Stimulated activated naive CD8-positive, alpha-beta T cell treated with anti-CD3 and anti-CD28 coated beads, Interleukin-15, amount 100 ng/mL, for 72 hours (primary cell): ENCODE data around the gene DSG2.
"Not testable (repeated sequence)": the region's sequence is repeated elsewhere in the genome, so short reads cannot be mapped to it uniquely, and the experiment has no call there.

Source experiments
- ATAC-seq: fragments of 150-1000 bp; cut with Tn5 transposase; 2 replicates; pipeline ENCODE4 v1.10.0; 2021; ENCODE audit warnings: mild to moderate bottlenecking, moderate library complexity
- DNase-seq, 2 donors: peaks; one replicate each; pipeline ENCODE4 v3.0.0; 2021 to 2022
- H3K27ac Mint-ChIP-seq, 2 donors: one replicate each; pipeline ENCODE4 v1.8.0; 2022; ENCODE audit warnings: mild to moderate bottlenecking in 2 of 2, mixed read lengths in 2 of 2, moderate library complexity in 2 of 2
- H3K27me3 Mint-ChIP-seq: one replicate; pipeline ENCODE4 v1.8.0; 2022; ENCODE audit warnings: mixed read lengths
- H3K4me1 Mint-ChIP-seq: one replicate; pipeline ENCODE4 v1.8.0; 2022; ENCODE audit warnings: mild to moderate bottlenecking, mixed read lengths
- H3K4me3 Mint-ChIP-seq, 2 donors: one replicate each; pipeline ENCODE4 v1.8.0; 2022; ENCODE audit warnings: mild to moderate bottlenecking in 2 of 2, mixed read lengths in 2 of 2, moderate library complexity in 1 of 2
- H3K9me3 Mint-ChIP-seq, 2 donors: one replicate each; pipeline ENCODE4 v1.8.0; 2022; ENCODE audit warnings: mixed read lengths in 2 of 2

DSG2 gene

DNA sequence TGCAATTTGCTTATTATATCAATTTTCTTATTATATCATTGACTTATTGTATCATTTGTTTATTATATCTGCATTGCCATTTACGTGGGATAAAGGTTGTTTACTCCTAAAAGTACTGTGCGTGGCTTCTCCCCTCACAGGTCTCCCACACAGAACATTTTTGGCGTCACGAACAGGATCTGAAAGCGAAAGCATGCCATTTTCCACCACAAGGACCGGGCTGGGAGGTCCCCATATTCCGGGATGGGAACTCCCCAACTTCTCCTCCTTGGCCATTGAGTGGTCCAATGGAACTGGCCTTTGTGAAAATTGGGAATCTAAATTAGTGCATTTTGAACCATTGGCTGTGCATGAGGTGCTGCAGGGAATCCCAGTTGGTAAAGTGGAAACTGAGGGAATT is 4.8 kb upstream of the DSG2 start:
- Mint-ChIP-seq H3K4me1 (no peaks in the 10 kb centered on the region), H3K9me3 (no peaks in the 10 kb centered on the region)

DNA sequence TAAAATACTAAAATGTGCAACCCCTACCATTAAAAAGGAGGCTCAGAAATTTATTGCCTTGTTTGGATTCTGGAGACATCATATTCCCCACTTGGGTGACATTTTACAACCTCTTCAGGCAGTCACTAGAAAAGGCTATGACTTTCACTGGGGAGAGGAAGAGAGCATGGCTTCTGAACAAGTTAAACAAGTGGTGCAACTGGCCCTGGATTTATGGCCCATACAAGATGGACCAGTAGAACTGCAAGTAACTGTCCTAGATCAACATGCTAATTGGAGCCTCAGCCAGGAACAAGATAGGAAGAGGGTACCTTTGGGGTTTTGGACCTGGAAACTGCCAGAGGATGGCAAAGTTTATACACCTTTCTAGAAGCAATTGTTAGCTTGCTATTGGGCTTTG is 4.0 kb upstream of the DSG2 start:
- H3K4me3 Mint-ChIP-seq: no peak overlapping the region
- H3K27me3 Mint-ChIP-seq: peaks cover 34% of the 10 kb centered on the region
- H3K4me1 Mint-ChIP-seq: no peaks in the 10 kb centered on the region
- ATAC-seq (no peak), DNase-seq (no peak)
- no peak overlapping the region for H3K27ac Mint-ChIP-seq
- no peaks in the 10 kb centered on the region for H3K9me3 Mint-ChIP-seq

More for the DNA sequence above, 4.8 kb upstream of the DSG2 start:
- ATAC-seq (no peak), DNase-seq (no peak)
- Mint-ChIP-seq H3K27me3 (peaks cover 26% of the 10 kb centered on the region), H3K27ac (no peak overlapping the region), H3K4me3 (no peak overlapping the region)

GRCh38 chr18:31494705-31495244 is 3.2 kb upstream of the DSG2 start:
- not testable (repeated sequence) for ATAC-seq, H3K9me3 Mint-ChIP-seq, DNase-seq, H3K4me1 Mint-ChIP-seq, H3K4me3 Mint-ChIP-seq, H3K27ac Mint-ChIP-seq
- peaks cover 40% of the 10 kb centered on the region for H3K27me3 Mint-ChIP-seq

- ATAC-seq: peak; percentile 60
- peaks cover 40% of the 10 kb centered on the region for H3K27me3 Mint-ChIP-seq
- no peaks in the 10 kb centered on the region for H3K9me3 Mint-ChIP-seq
- no peaks in the 10 kb centered on the region for H3K4me1 Mint-ChIP-seq
- DNase-seq: peak in 1 of 2 donors; percentile 1
- H3K4me3 Mint-ChIP-seq: peak overlapping the region; percentile 77 to 78
- H3K27ac Mint-ChIP-seq: peak overlapping the region in 1 of 2 donors; percentile 6
These were observed 557 bp upstream of the DSG2 start for GRCh38 chr18:31497404-31497835.

- peaks cover 40% of the 10 kb centered on the region for H3K27me3 Mint-ChIP-seq
- no peak for ATAC-seq
- H3K9me3 Mint-ChIP-seq: no peaks in the 10 kb centered on the region
- H3K4me1 Mint-ChIP-seq: no peaks in the 10 kb centered on the region
- H3K27ac Mint-ChIP-seq: peak overlapping the region; percentile 29 to 47
- peak overlapping the region; percentile 77 to 78 for H3K4me3 Mint-ChIP-seq
- no peak for DNase-seq
These were observed 872 bp downstream of the DSG2 start for GRCh38 chr18:31498574-31499524.

- no peak for ATAC-seq
- H3K9me3 Mint-ChIP-seq: no peaks in the 10 kb centered on the region
These were observed 2.2 kb downstream of the DSG2 start for GRCh38 chr18:31500051-31500688.

DNA sequence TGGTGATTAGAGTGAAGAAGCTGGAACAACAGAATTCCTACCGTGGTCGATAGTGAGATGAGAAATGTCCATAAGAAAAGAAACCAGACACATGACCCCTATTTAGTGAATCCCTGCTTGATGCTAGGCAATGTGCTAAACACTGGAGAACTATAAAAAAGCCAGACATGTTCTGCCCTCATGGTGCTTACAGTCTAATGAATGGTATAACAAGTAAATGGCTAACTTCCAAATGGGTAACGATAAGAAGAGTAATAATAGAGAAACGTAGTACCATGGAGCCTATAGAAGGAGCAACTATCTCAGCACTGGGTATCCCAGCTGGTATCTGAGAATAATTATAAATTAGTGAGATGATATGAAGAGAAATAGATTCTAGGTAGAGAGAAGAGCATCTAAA is 5.0 kb downstream of the DSG2 start:
- Mint-ChIP-seq H3K27me3 (peaks cover 15% of the 10 kb centered on the region), H3K27ac (no peak overlapping the region), H3K4me1 (no peaks in the 10 kb centered on the region), H3K9me3 (no peaks in the 10 kb centered on the region), H3K4me3 (no peak overlapping the region)
- ATAC-seq: no peak
- no peak for DNase-seq

More at GRCh38 chr18:31500051-31500688, 2.2 kb downstream of the DSG2 start:
- Mint-ChIP-seq H3K4me1 (no peaks in the 10 kb centered on the region), H3K27me3 (peaks cover 40% of the 10 kb centered on the region), H3K27ac (no peak overlapping the region), H3K4me3 (no peak overlapping the region)
- no peak for DNase-seq

DNA sequence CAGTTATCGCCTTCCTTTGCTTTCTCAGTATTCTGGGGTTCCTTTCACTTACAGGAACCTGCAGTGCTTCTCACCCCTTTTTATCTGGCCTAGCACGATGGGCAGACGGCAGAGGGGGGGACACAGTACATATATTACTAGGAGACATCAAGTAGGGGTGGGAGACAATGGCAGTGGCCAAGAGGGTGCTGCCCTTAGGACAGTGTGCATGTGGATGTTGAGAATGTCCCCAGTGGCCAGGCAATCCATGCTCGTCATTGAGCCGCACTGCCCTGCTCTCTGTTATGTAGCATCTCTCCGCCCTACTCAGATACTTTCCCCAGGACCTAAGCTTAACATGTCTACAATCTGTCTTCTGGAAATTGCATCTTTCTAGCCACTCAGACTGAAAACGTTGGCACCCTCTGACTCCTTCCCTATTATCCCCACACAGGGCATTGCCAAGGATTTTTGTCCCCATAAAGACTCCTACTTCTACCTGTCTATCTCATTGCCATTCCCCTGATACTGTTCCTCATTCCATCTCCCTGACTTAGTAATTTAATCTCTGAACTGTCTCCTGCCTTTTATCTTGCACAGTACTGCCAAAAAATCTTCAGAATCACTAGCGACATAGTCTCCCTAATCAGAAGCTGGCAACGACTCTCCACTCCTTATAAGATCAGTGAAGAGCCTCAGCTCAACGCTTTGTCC is 6.6 kb downstream of the DSG2 start:
- ATAC-seq (peak; percentile 35), DNase-seq (no peak)
- H3K27me3 Mint-ChIP-seq: no peaks in the 10 kb centered on the region
- no peak overlapping the region for H3K27ac Mint-ChIP-seq
- no peaks in the 10 kb centered on the region for H3K4me1 Mint-ChIP-seq
- H3K4me3 Mint-ChIP-seq: no peak overlapping the region
- no peaks in the 10 kb centered on the region for H3K9me3 Mint-ChIP-seq

- ATAC-seq: no peak
- Mint-ChIP-seq H3K4me1 (no peaks in the 10 kb centered on the region), H3K9me3 (no peaks in the 10 kb centered on the region), H3K27me3 (no peaks in the 10 kb centered on the region), H3K27ac (no peak overlapping the region), H3K4me3 (no peak overlapping the region)
- no peak for DNase-seq
These were observed 7.2 kb downstream of the DSG2 start for GRCh38 chr18:31505156-31505555.

- no peaks in the 10 kb centered on the region for H3K4me1 Mint-ChIP-seq
- no peaks in the 10 kb centered on the region for H3K27me3 Mint-ChIP-seq
- no peak overlapping the region for H3K4me3 Mint-ChIP-seq
- H3K9me3 Mint-ChIP-seq: no peaks in the 10 kb centered on the region
- ATAC-seq: no peak
- no peak overlapping the region for H3K27ac Mint-ChIP-seq
- DNase-seq: no peak
These were observed 8.2 kb downstream of the DSG2 start for GRCh38 chr18:31506024-31506742.

GRCh38 chr18:31507124-31507523 is 9.1 kb downstream of the DSG2 start:
- H3K4me1 Mint-ChIP-seq, DNase-seq, H3K27me3 Mint-ChIP-seq, H3K9me3 Mint-ChIP-seq, H3K4me3 Mint-ChIP-seq, ATAC-seq, H3K27ac Mint-ChIP-seq: not testable (repeated sequence)

GRCh38 chr18:31508781-31509180 is 10.8 kb downstream of the DSG2 start:
- DNase-seq (no peak), ATAC-seq (no peak)
- no peaks in the 10 kb centered on the region for H3K4me1 Mint-ChIP-seq
- H3K27ac Mint-ChIP-seq: no peak overlapping the region
- H3K27me3 Mint-ChIP-seq: peaks cover 14% of the 10 kb centered on the region
- no peaks in the 10 kb centered on the region for H3K9me3 Mint-ChIP-seq
- no peak overlapping the region for H3K4me3 Mint-ChIP-seq

DNA sequence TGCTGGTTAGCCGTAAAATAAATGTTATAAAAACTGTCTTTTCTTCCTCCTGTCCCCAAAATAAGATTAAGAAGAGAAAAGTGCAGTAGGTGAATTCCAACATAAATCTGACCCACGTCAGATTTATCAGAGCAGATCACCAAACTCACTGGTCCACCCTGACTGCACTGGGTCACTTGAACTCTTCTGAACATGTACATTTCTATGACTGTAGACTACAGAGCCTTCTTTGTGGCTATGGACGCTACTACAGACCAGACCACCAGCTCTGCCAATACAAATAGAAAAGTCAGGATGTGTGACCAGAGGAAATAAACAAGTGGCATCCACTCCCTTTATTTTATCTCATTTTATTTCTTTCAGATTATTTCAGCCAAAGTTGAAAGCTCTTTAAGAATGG is 11.6 kb downstream of the DSG2 start:
- no peak for ATAC-seq
- no peaks in the 10 kb centered on the region for H3K9me3 Mint-ChIP-seq
- H3K4me1 Mint-ChIP-seq: no peaks in the 10 kb centered on the region
- H3K4me3 Mint-ChIP-seq: no peak overlapping the region
- peaks cover 14% of the 10 kb centered on the region for H3K27me3 Mint-ChIP-seq
- H3K27ac Mint-ChIP-seq: no peak overlapping the region
- no peak for DNase-seq

GRCh38 chr18:31510319-31510718 is 12.3 kb downstream of the DSG2 start:
- Mint-ChIP-seq H3K27ac (no peak overlapping the region), H3K9me3 (no peaks in the 10 kb centered on the region), H3K4me3 (no peak overlapping the region), H3K4me1 (no peaks in the 10 kb centered on the region), H3K27me3 (peaks cover 14% of the 10 kb centered on the region)
- no peak for ATAC-seq
- DNase-seq: no peak

- H3K27ac Mint-ChIP-seq: no peak overlapping the region
- peaks cover 14% of the 10 kb centered on the region for H3K27me3 Mint-ChIP-seq
- DNase-seq: no peak
- ATAC-seq: no peak
- no peaks in the 10 kb centered on the region for H3K9me3 Mint-ChIP-seq
- no peaks in the 10 kb centered on the region for H3K4me1 Mint-ChIP-seq
- no peak overlapping the region for H3K4me3 Mint-ChIP-seq
These were observed 13.1 kb downstream of the DSG2 start for GRCh38 chr18:31511098-31511497.
